Mucosa of stomach (tissue), 1 donor: Measurements from ENCODE around the gene GAPT.
"Not testable (repeated sequence)": the region's sequence is repeated elsewhere in the genome, so short reads cannot be mapped to it uniquely, and the experiment has no call there.

Experiments used
- H3K27me3 ChIP-seq: one replicate; pipeline ENCODE4 v1.7.0; 2013; ENCODE audit warnings: mild to moderate bottlenecking, low read length; ENCODE audit not compliant: control insufficient read depth, insufficient read depth
- H3K36me3 ChIP-seq: one replicate; pipeline ENCODE4 v1.7.0; 2013; ENCODE audit warnings: low read length; ENCODE audit not compliant: control insufficient read depth, insufficient read depth
- H3K4me1 ChIP-seq: one replicate; pipeline ENCODE4 v1.7.0; 2013; ENCODE audit warnings: mild to moderate bottlenecking, low read length; ENCODE audit not compliant: control insufficient read depth, insufficient read depth
- H3K4me3 ChIP-seq: one replicate; pipeline ENCODE4 v1.7.0; 2013; ENCODE audit warnings: low read length
- H3K9ac ChIP-seq: one replicate; pipeline ENCODE4 v1.7.0; 2013; ENCODE audit warnings: mild to moderate bottlenecking, low read length, moderate library complexity
- H3K9me3 ChIP-seq: one replicate; pipeline ENCODE4 v1.7.0; 2013; ENCODE audit warnings: mild to moderate bottlenecking, low read length, moderate library complexity; ENCODE audit not compliant: control insufficient read depth
- donor health status: Pancreatic carcinoma.

Gene GAPT

GRCh38 chr5:58523956-58524355 lies 32.7 kb downstream of the GAPT start:
- Histone ChIP-seq H3K4me1 (no peaks in the 10 kb centered on the region), H3K9me3 (no peaks in the 10 kb centered on the region), H3K4me3 (no peak overlapping the region), H3K9ac (no peak overlapping the region), H3K27me3 (no peaks in the 10 kb centered on the region), H3K36me3 (no peaks in the 10 kb centered on the region)

DNA sequence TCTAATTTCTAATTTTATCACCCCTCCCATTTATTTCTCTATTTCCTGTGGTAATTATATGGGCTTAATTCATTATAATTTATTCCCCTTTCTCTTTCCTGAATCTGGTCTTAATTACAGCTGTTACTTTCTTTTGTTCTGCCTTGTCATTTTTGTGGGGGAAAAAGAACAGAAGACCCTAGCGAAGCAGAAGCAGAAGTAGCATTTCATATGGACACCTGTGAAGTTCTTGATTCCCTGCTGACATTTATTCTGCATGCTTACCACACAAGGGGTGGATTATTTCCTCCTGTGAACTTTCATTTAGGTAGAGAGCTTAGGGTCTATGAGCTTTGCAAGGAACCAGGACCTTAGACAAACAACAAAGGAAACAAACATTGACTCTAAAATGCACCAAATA lies 33.3 kb downstream of the GAPT start:
- Histone ChIP-seq H3K4me1 (no peaks in the 10 kb centered on the region), H3K9ac (no peak overlapping the region), H3K36me3 (no peaks in the 10 kb centered on the region), H3K9me3 (no peaks in the 10 kb centered on the region), H3K4me3 (no peak overlapping the region), H3K27me3 (no peaks in the 10 kb centered on the region)

GRCh38 chr5:58530942-58531490 lies 39.8 kb downstream of the GAPT start:
- H3K4me1 ChIP-seq = no peaks in the 10 kb centered on the region
- H3K4me3 ChIP-seq = no peak overlapping the region
- no peaks in the 10 kb centered on the region for H3K9me3 ChIP-seq
- no peaks in the 10 kb centered on the region for H3K27me3 ChIP-seq
- H3K9ac ChIP-seq = no peak overlapping the region
- no peaks in the 10 kb centered on the region for H3K36me3 ChIP-seq

DNA sequence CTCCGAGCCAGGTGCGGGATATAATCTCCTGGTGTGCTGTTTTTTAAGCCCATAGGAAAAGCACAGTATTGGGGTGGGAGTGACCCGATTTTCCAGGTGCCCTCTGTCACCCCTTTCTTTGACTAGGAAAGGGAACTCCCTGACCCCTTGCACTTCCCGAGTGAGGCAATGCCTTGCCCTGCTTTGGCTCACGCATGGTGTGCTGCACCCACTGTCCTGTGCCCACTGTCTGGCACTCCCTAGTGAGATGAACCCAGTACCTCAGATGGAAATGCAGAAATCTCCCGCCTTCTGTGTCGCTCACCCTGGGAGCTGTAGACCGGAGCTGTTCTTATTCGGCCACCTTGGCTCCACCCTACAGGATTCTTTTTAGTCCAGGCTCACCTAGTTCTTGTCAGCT lies 50.7 kb downstream of the GAPT start:
- H3K9ac ChIP-seq, H3K4me1 ChIP-seq: not testable (repeated sequence)

DNA sequence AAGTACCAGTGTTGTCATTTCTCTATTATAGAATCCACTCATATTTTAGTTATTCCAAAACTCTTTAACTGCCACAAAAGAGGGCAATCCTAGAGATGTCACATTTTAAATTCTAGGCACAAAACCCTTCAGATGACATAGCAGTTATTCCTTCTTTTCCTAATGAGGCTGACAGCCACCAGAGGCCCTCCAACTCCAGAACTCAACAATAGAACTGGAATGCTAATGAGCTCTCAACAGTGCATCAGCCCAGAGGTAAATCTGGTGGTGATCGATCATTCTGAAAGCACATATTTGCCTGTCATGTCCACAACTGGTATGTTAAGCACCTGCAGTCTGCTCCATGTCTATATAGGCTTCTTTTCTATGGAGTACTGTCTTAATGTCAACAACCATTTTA lies 51.5 kb downstream of the GAPT start:
- Histone ChIP-seq H3K4me3 (no peak overlapping the region), H3K4me1 (no peaks in the 10 kb centered on the region), H3K36me3 (no peaks in the 10 kb centered on the region), H3K9me3 (no peaks in the 10 kb centered on the region), H3K27me3 (no peaks in the 10 kb centered on the region), H3K9ac (no peak overlapping the region)

More for the DNA sequence above, 50.7 kb downstream of the GAPT start:
- H3K4me3 ChIP-seq, H3K27me3 ChIP-seq, H3K9me3 ChIP-seq, H3K36me3 ChIP-seq: not testable (repeated sequence)

DNA sequence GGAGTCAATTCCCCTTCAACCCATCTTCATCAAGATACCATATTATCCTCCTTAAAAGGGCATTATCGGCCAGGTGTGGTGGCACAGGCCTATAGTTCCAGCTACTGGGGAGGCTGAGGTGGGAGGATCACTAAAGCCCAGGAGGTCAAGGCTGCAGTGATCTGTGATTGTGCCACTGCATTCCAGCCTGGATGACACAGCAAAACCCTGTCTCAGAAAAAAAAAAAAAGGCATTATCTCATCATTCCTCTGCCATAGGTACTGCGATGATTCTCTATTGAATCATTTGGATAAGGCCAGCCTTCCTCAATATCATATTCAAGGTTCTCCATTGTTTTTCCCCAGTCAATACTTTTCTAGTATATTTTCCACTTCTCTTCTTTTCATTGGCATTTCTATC lies 52.5 kb downstream of the GAPT start:
- no peaks in the 10 kb centered on the region for H3K9me3 ChIP-seq
- H3K36me3 ChIP-seq = no peaks in the 10 kb centered on the region
- H3K4me3 ChIP-seq = no peak overlapping the region
- H3K27me3 ChIP-seq = no peaks in the 10 kb centered on the region
- H3K4me1 ChIP-seq = no peaks in the 10 kb centered on the region
- no peak overlapping the region for H3K9ac ChIP-seq

DNA sequence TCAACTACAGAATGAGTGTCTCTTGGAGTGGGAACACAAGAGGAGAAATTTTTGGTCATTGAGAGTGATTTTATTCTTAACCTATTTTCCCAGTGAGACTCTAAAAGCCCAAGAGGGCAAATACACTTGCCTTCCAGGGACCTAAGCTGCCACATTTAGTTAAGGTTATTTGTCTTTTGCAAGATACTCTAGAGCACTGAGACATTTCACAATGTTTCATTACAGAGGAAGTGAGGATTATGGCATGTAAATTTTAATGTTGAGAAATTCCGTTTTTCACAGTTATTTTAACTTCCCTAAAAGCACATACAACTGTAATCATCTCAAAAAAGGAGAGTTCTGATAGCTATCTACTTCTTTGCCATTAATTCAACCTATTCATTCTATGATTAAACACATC lies 53.0 kb downstream of the GAPT start:
- Histone ChIP-seq H3K27me3 (no peaks in the 10 kb centered on the region), H3K4me1 (no peaks in the 10 kb centered on the region), H3K9ac (no peak overlapping the region), H3K4me3 (no peak overlapping the region), H3K9me3 (no peaks in the 10 kb centered on the region), H3K36me3 (no peaks in the 10 kb centered on the region)

GRCh38 chr5:58544926-58545325 lies 53.7 kb downstream of the GAPT start:
- H3K27me3 ChIP-seq = no peaks in the 10 kb centered on the region
- no peak overlapping the region for H3K4me3 ChIP-seq
- no peaks in the 10 kb centered on the region for H3K9me3 ChIP-seq
- no peaks in the 10 kb centered on the region for H3K4me1 ChIP-seq
- H3K9ac ChIP-seq = no peak overlapping the region
- H3K36me3 ChIP-seq = no peaks in the 10 kb centered on the region

DNA sequence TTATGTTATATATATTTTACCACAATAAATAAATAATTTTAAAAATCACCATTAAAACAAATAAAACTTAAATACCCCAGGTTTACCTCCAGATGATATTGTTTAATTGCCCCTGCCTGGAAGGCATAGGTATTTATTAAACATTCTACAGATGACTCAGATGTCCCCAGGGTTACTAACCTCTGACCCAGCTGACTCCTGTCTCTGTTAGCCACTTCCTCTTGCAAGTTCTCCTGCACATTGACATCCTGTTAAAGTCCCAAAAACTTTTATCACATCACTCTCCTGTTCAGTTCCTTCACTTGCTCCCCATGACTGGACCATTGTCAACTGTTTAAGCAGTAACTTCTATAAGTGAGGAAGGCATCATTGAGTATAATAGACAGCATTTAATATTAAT lies 54.7 kb downstream of the GAPT start:
- H3K4me3 ChIP-seq = no peak overlapping the region
- no peaks in the 10 kb centered on the region for H3K4me1 ChIP-seq
- H3K27me3 ChIP-seq = no peaks in the 10 kb centered on the region
- no peaks in the 10 kb centered on the region for H3K9me3 ChIP-seq
- no peaks in the 10 kb centered on the region for H3K36me3 ChIP-seq
- H3K9ac ChIP-seq = no peak overlapping the region
